HG02763 (cell line): ENCODE results near the gene NF2.

Experiments
- ATAC-seq: cut with Tn5 transposase; IDR thresholded peaks from one replicate; pipeline ENCODE4 v1.9.1; 2021; ENCODE audit warnings: mild to moderate bottlenecking, moderate library complexity; ENCODE audit not compliant: unreplicated experiment

Gene NF2

GRCh38 chr22:29629903-29630516 is 26.6 kb downstream of the NF2 start:
- no peak for ATAC-seq

GRCh38 chr22:29630987-29631386 is 27.6 kb downstream of the NF2 start:
- ATAC-seq = no peak

GRCh38 chr22:29631725-29632124 is 28.3 kb downstream of the NF2 start:
- no peak for ATAC-seq

GRCh38 chr22:29632672-29633071 is 29.2 kb downstream of the NF2 start:
- no peak for ATAC-seq

- no peak for ATAC-seq
These were observed 30.3 kb downstream of the NF2 start for GRCh38 chr22:29633514-29634312.

GRCh38 chr22:29634847-29635246 is 31.4 kb downstream of the NF2 start:
- ATAC-seq = no peak

GRCh38 chr22:29635734-29636357 is 32.4 kb downstream of the NF2 start:
- ATAC-seq = no peak

- no peak for ATAC-seq
These were observed 33.3 kb downstream of the NF2 start for GRCh38 chr22:29636751-29637150.

- no peak for ATAC-seq
These were observed 33.7 kb downstream of the NF2 start for GRCh38 chr22:29637181-29637580.

- no peak for ATAC-seq
These were observed 35.2 kb downstream of the NF2 start for GRCh38 chr22:29638678-29639077.

- no peak for ATAC-seq
These were observed 35.7 kb downstream of the NF2 start for GRCh38 chr22:29639096-29639495.

GRCh38 chr22:29641042-29641699 is 37.7 kb downstream of the NF2 start:
- ATAC-seq = no peak

- no peak for ATAC-seq
These were observed 38.4 kb downstream of the NF2 start for GRCh38 chr22:29641700-29642330.

- ATAC-seq = no peak
These were observed 39.3 kb downstream of the NF2 start for GRCh38 chr22:29642694-29643093.

GRCh38 chr22:29647954-29648737 is 44.7 kb downstream of the NF2 start:
- ATAC-seq = no peak

- no peak for ATAC-seq
These were observed 46.9 kb downstream of the NF2 start for GRCh38 chr22:29650370-29650769.

- no peak for ATAC-seq
These were observed 48.2 kb downstream of the NF2 start for GRCh38 chr22:29651652-29652051.

GRCh38 chr22:29654420-29654819 is 51.0 kb downstream of the NF2 start:
- no peak for ATAC-seq

GRCh38 chr22:29654882-29655281 is 51.4 kb downstream of the NF2 start:
- ATAC-seq = no peak

- no peak for ATAC-seq
These were observed 54.7 kb downstream of the NF2 start for GRCh38 chr22:29658176-29658575.
